Cardiac septum (tissue), 1 donor: Measurements from ENCODE around the gene ETFA. TPM values are rescaled to one million over a fixed set of nuclear protein-coding genes. Genes with fewer than 3 reads are reported as not detected.

Experiments
- DNase-seq: peaks from one replicate; pipeline ENCODE4 v3.0.0-alpha.2; 2020; ENCODE audit warnings: low spot score
- intact Hi-C: fragments of 100-400 bp; cut with DNase I; formaldehyde crosslinking; loops from one replicate; pipeline ENCODE4 v1.14.0; 2022
- total RNA-seq: library from RNA; stranded (reverse); fragmentation: NEBNext Ultra II Directional; extraction: Animal tissue kit (Norgen Biotek cat#: 25700); gene quantifications from one replicate; pipeline ENCODE4 v1.2.1, GENCODE V29; 2021
- donor health status: DM: no; HTN: no; CAD: no.

Gene ETFA
- total RNA-seq, 1 donor from 2014 or later = 351 TPM

GRCh38 chr15:76185716-76186115 is 125.6 kb downstream of the ETFA start:
- intact Hi-C loops = no loop called here
- no peak for DNase-seq

- no peak for DNase-seq
- intact Hi-C loops = no loop called here
These were observed 126.6 kb downstream of the ETFA start for GRCh38 chr15:76184650-76185035.

GRCh38 chr15:76183930-76184649 is 127.2 kb downstream of the ETFA start:
- intact Hi-C loops = no loop called here
- DNase-seq = no peak

DNA sequence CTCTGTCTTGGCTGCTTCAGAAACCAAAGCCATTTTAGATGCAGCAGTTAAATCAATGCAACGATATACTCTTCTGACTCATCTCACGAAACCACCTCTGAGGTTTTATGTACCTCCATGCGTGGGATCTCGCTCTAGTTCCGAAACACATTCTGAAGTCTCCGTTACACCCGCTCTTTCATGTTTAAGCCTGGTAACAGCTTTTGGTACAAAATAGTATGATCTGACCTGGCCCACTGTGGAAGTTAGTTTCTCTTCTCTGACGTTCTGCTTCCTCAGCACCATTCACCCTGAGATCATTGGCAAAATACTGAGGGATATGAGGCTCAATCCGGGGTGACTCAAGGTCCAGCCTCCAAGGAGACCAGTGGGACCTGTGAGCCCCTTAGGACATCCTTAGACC is 129.6 kb downstream of the ETFA start:
- intact Hi-C loops = no loop called here
- DNase-seq = no peak

DNA sequence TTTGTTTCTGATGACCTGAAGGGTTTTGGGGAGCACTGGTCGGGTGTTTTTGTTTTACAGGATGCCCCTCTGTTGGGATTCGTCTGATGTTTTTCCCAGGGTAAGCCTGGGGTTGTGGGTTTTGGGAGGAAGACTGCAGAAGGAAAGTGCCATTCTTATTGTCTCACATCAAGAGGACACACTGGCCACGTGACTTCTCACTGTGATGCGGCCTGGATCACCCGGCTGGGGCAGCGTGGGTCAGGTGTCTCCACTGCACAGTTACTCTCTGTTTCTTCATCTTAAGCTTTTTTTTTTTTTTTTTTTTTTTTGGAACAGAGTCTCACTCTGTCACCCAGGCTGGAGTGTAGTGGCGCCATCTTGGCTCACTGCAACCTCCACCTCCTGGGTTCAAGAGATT is 130.9 kb downstream of the ETFA start:
- DNase-seq = no peak
- intact Hi-C loops = no loop called here

GRCh38 chr15:76179023-76179422 is 132.2 kb downstream of the ETFA start:
- DNase-seq = no peak
- intact Hi-C loops = no loop called here

DNA sequence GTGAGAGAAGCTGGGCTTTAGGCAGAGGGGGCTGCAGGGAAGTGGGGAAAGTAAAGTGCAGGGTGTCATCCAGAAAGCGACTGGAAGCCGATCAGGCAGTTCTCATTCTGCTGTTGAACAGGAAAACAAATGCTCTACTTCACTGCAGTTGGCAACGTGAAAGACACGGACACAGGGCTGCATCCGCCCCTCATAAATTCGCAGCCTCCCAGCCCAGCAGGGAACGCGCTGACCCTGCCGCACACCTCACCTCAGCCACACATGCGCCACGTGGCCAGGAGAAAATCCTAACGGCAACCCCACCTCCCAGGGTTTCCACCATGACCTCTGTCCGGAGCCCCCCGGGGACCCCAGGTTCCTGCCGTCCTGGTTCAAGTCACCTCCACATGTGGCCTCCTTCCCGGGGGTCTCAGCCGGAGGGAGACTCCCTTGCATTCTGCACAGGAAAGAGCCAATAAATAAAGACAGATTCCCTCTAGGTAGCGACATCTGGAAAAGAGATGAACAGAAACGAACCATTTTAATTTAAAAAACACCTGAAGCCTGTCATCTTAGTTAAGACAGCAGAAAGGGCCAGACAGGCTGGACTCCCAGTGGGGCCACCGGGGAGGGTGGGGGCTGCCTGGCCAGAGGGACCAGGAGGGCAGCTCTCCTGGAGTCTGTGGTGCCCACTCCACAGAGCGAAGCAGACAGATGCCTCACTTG is 132.8 kb downstream of the ETFA start:
- intact Hi-C loops = no loop called here
- DNase-seq = no peak

GRCh38 chr15:76177491-76178040 is 133.7 kb downstream of the ETFA start:
- intact Hi-C loops = no loop called here
- peak; percentile 83 for DNase-seq

DNA sequence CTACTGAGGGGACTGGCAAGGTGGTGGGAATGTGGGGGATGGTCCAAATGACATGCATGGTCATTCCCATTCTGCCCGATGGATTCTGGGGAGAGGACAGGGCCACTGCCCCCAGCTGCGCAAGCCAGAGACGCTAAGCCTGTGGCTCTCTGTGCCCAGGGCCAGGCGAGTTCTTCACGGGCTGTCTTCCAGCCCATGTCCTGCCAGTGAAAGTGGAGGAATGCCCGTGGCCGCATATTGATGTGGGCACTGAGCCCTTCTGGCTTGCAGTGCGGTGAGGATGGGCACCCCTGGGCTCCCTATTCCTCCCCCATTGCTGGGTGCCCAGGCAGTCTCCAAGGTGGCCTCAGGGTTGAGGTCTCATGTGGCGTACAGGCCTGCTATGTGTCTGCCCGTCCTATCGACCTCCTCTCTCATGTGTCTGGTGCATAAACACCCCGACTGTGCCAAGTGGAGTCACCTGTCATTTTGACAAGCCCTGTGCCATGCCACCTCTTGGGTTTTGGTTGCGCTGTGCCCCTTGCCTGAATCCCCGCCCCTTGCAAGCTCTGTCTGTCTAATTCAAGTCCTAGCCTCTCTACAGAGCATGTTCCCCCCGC is 134.7 kb downstream of the ETFA start:
- DNase-seq = no peak
- intact Hi-C loops = no loop called here

DNA sequence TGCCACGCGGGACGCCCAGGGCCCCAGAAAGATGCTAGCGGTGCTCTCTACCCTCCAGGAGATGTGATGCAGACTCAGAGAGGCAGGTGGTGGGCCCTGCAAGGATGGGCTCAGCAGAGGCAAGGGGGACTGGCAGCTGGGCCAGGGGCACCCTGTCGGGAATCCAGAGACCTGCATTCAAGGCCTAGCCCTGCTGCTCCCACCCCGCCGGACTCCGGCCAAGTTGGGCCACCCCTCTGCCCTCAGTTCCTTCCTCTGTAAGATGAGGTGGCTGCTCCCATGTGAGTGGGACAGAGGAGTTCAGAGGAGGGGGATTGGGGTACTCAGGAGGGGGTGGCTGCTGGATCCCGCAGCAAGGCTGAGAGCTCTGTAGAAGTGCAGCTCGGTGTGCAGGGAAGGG is 135.2 kb downstream of the ETFA start:
- intact Hi-C loops = no loop called here
- no peak for DNase-seq

- intact Hi-C loops = no loop called here
- DNase-seq = no peak
These were observed 135.8 kb downstream of the ETFA start for GRCh38 chr15:76175442-76175841.

DNA sequence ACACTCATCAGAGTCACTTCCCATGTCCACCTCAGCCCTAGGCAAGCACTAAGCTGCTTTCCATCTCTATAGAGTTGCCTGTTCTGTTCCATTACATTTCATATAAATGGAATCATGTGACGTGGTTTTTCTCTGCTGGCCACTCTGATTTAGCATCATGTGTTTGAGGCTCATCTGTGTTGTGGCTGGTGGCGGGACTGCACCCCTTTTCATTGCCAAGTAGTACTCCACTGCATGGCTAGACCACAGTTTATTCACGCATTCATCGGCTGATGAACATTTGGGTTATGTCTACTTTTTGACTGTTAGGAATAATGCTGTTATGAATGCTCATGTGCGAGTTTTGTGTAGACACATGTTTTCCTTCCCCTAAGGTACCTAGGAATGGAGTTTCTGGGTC is 136.6 kb downstream of the ETFA start:
- intact Hi-C loops = no loop called here
- no peak for DNase-seq

- intact Hi-C loops = no loop called here
- DNase-seq = no peak
These were observed 137.9 kb downstream of the ETFA start for GRCh38 chr15:76173317-76173834.

GRCh38 chr15:76172782-76173181 is 138.5 kb downstream of the ETFA start:
- intact Hi-C loops = no loop called here
- DNase-seq = no peak

DNA sequence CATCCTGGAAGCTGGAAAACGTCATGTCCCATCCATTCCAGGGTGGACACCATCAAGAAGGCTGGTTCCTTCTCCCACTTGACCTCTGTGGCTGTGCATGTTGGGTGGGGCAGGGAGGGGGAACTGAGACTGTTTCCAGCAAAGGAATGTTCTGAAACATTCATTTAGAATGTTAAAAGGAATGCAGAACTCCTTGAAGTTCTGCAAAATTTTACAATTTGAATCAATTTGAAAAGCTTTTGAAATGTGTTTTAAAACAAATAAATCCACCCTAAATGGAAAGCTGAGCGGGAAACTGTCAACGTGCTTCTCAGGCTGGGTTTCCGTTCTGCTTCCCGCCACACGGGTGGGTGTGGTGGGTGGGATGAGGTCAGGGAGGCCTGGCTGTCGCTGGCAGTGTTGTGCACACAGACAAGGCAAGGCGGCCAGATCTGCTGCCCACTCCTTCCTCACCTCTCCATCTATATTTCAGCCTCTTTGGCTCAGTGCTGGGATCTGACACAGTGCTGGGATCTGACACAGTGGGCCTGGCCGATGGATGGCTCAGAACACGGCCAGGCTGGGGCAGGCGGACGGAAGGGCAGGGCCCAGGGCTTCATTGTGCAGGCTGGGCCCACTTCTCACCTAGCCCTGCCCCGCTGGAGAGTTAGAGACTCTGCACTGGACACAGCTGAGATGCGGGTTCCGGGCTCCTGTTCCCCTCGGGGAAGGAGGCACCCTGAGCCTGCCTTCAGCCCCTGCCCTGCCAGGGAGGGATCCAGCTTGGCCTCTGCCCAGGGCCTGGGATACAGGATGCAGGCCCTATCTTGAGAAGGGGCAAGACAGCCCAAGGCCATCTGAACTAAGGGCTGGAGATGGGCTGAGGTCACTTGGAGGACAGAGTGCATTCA is 141.1 kb downstream of the ETFA start:
- no peak for DNase-seq
- intact Hi-C loops = no loop called here

GRCh38 chr15:76169018-76169417 is 142.3 kb downstream of the ETFA start:
- intact Hi-C loops = no loop called here
- no peak for DNase-seq

- intact Hi-C loops = no loop called here
- DNase-seq = no peak
These were observed 142.9 kb downstream of the ETFA start for GRCh38 chr15:76168237-76168984.

- intact Hi-C loops = no loop called here
These were observed 145.3 kb downstream of the ETFA start for GRCh38 chr15:76165951-76166350.

More at GRCh38 chr15:76165951-76166350, 145.3 kb downstream of the ETFA start:
- no peak for DNase-seq
